HEK293 (cell line): Measurements from ENCODE around the gene C4orf50.

Experiments used
- CTCF ChIA-PET: fragments of 350-600 bp; formaldehyde crosslinking; extraction: SDS; loops from one replicate; lab custom pipeline; 2021; ENCODE audit warnings: antibody characterized with exemption; lab: Yijun Ruan, JAX
- POLR2A ChIA-PET: fragments of 300-600 bp; formaldehyde crosslinking; extraction: SDS; loops from one replicate; lab custom pipeline; 2020; ENCODE audit warnings: antibody characterized with exemption, inconsistent platforms; lab: Yijun Ruan, JAX
- H3K27ac ChIP-seq: fragments of 200-500 bp; sonication (Bioruptor generic); 2 replicates; pipeline ENCODE4 v1.5.1; 2014; ENCODE audit warnings: low read depth, low read length, control low read depth, inconsistent platforms; ENCODE audit errors: extremely low read depth
- H3K36me3 ChIP-seq, 2 experiments: fragments of 200-500 bp in 1 of 2; sonication (Bioruptor generic) in 1 of 2; 1 replicate in 1 of 2; 2 replicates in 1 of 2; pipeline ENCODE4 v1.5.1; 2014 to 2017; ENCODE audit warnings: inconsistent platforms in 2 of 2, low read length in 2 of 2; ENCODE audit not compliant: control insufficient read depth in 2 of 2, insufficient read depth in 1 of 2
- H3K4me1 ChIP-seq: fragments of 200-500 bp; sonication (Bioruptor generic); 2 replicates; pipeline ENCODE4 v1.5.1; 2014; ENCODE audit warnings: mild to moderate bottlenecking, low read length, inconsistent platforms; ENCODE audit not compliant: control insufficient read depth, insufficient read depth
- H3K4me3 ChIP-seq: 2 replicates; pipeline ENCODE4 v1.5.1; 2011; ENCODE audit warnings: low read depth, mild to moderate bottlenecking, control low read depth, low read length, moderate library complexity
- H3K9me3 ChIP-seq: fragments of 200-500 bp; sonication (Bioruptor generic); 2 replicates; pipeline ENCODE4 v1.5.1; 2014; ENCODE audit warnings: low read depth, low read length, inconsistent platforms; ENCODE audit not compliant: control insufficient read depth, insufficient read depth
- EGR2 ChIP-seq: fragments of 450-650 bp; formaldehyde crosslinking; IDR thresholded peaks from 2 replicates; pipeline ENCODE4 v1.5.1; 2016; ENCODE audit warnings: low read depth, missing biosample characterization, missing genetic modification characterization
- HOXD13 ChIP-seq: sonication (generic); formaldehyde crosslinking; IDR thresholded peaks from 2 replicates; pipeline ENCODE4 v1.8.0; 2022; ENCODE audit warnings: missing genetic modification reagents, borderline replicate concordance
- KLF8 ChIP-seq: fragments of 450-650 bp; formaldehyde crosslinking; IDR thresholded peaks from 2 replicates; pipeline ENCODE4 v1.5.1; 2016; ENCODE audit warnings: missing biosample characterization, missing genetic modification characterization
- ZNF10 ChIP-seq: fragments of 450-650 bp; formaldehyde crosslinking; IDR thresholded peaks from 2 replicates; pipeline ENCODE4 v1.5.1; 2017; ENCODE audit warnings: missing biosample characterization, missing genetic modification characterization
- ZNF274 ChIP-seq, 2 experiments: fragments of 200-500 bp in 1 of 2; fragments of 450-650 bp in 1 of 2; sonication (Bioruptor generic) in 1 of 2; formaldehyde crosslinking in 1 of 2; IDR thresholded peaks; 2 replicates each; pipeline versions ENCODE4 v1.5.1 to v1.6.1; 2014 to 2016; ENCODE audit warnings: borderline replicate concordance in 1 of 2, inconsistent platforms in 1 of 2, low read length in 1 of 2, missing biosample characterization in 1 of 2, missing genetic modification characterization in 1 of 2
- ZNF354C ChIP-seq: fragments of 450-650 bp; formaldehyde crosslinking; IDR thresholded peaks from 2 replicates; pipeline ENCODE4 v1.5.1; 2016; ENCODE audit warnings: missing biosample characterization, missing genetic modification characterization, low read depth, borderline replicate concordance
- ZNF391 ChIP-seq: fragments of 450-650 bp; formaldehyde crosslinking; IDR thresholded peaks from 2 replicates; pipeline ENCODE4 v1.5.1; 2016; ENCODE audit warnings: low read depth, missing biosample characterization, missing genetic modification characterization, borderline replicate concordance
- ZNF510 ChIP-seq: fragments of 450-650 bp; formaldehyde crosslinking; IDR thresholded peaks from 2 replicates; pipeline ENCODE4 v1.5.1; 2018; ENCODE audit warnings: mild to moderate bottlenecking, missing genetic modification characterization, missing biosample characterization; ENCODE audit not compliant: insufficient replicate concordance
- ZNF530 ChIP-seq: fragments of 450-650 bp; formaldehyde crosslinking; IDR thresholded peaks from 2 replicates; pipeline ENCODE4 v1.5.1; 2016; ENCODE audit warnings: low read depth, missing biosample characterization, missing genetic modification characterization
- ZNF561 ChIP-seq: fragments of 450-650 bp; IDR thresholded peaks from 2 replicates; pipeline ENCODE4 v1.5.1; 2018; ENCODE audit warnings: missing biosample characterization, missing genetic modification characterization, borderline replicate concordance
- ZNF600 ChIP-seq: fragments of 450-650 bp; formaldehyde crosslinking; IDR thresholded peaks from 2 replicates; pipeline ENCODE4 v1.5.1; 2016; ENCODE audit warnings: missing biosample characterization, missing genetic modification characterization
- ZNF658 ChIP-seq: fragments of 450-650 bp; formaldehyde crosslinking; IDR thresholded peaks from 2 replicates; pipeline ENCODE4; 2016; ENCODE audit warnings: missing biosample characterization, missing genetic modification characterization
- ZNF660 ChIP-seq: fragments of 450-650 bp; IDR thresholded peaks from 2 replicates; pipeline ENCODE4 v1.5.1; 2018; ENCODE audit warnings: missing biosample characterization, mild to moderate bottlenecking, missing genetic modification characterization
- ZNF670 ChIP-seq: fragments of 450-650 bp; formaldehyde crosslinking; IDR thresholded peaks from 2 replicates; pipeline ENCODE4 v1.5.1; 2016; ENCODE audit warnings: missing biosample characterization, missing genetic modification characterization, low read depth
- ZNF677 ChIP-seq: fragments of 450-650 bp; IDR thresholded peaks from 2 replicates; pipeline ENCODE4 v1.5.0; 2018; ENCODE audit warnings: missing biosample characterization, mild to moderate bottlenecking, missing genetic modification characterization, moderate library complexity
- TF ChIP-seq, protein P1 (sequence below): fragments of 450-650 bp; formaldehyde crosslinking; IDR thresholded peaks from 2 replicates; pipeline ENCODE4 v1.5.1; 2016; ENCODE audit warnings: missing biosample characterization, missing genetic modification characterization
- TF ChIP-seq, protein P2 (sequence below): fragments of 450-650 bp; formaldehyde crosslinking; IDR thresholded peaks from 2 replicates; pipeline ENCODE4 v1.5.1; 2017; ENCODE audit warnings: missing biosample characterization, missing genetic modification characterization
- TF ChIP-seq, protein P3 (sequence below): fragments of 450-650 bp; formaldehyde crosslinking; IDR thresholded peaks from 2 replicates; pipeline ENCODE4 v1.5.1; 2016; ENCODE audit warnings: missing biosample characterization, missing genetic modification characterization

The C4orf50 gene

DNA sequence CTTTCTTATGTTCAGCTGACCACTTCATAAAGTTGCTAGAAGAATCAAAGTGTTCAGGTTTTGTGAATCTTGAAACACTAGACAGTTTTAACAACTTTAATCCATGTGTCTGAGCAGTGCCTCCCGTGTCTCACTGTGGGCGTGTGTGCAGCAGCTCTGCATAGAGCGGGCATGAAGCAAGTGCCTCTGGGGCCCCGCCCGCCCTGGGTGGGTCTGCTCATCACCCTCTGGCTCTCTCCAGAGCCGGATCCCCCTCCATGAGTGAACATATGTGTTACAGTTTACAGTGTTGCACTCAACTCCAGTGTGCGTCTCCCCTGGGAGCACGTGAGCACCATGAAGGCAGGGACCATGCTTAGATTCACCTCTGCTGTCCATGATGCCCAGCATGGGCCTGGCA is 87.8 kb downstream of the C4orf50 start:
- Histone ChIP-seq H3K4me1 (no peaks in the 10 kb centered on the region), H3K4me3 (no peak overlapping the region), H3K36me3 (no peaks in the 10 kb centered on the region), H3K27ac (no peak overlapping the region), H3K9me3 (no peaks in the 10 kb centered on the region)
- TF ChIP-seq, protein P1, sequence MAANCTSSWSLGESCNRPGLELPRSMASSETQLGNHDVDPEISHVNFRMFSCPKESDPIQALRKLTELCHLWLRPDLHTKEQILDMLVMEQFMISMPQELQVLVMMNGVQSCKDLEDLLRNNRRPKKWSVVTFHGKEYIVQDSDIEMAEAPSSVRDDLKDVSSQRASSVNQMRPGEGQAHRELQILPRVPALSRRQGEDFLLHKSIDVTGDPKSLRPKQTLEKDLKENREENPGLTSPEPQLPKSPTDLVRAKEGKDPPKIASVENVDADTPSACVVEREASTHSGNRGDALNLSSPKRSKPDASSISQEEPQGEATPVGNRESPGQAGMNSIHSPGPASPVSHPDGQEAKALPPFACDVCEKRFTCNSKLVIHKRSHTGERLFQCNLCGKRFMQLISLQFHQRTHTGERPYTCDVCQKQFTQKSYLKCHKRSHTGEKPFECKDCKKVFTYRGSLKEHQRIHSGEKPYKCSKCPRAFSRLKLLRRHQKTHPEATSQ (tag by site-specific recombination): no peak
- TF ChIP-seq ZNF10 (tag by site-specific recombination): no peak
- no peak for TF ChIP-seq ZNF677
- TF ChIP-seq ZNF354C: no peak
- TF ChIP-seq, protein P2, sequence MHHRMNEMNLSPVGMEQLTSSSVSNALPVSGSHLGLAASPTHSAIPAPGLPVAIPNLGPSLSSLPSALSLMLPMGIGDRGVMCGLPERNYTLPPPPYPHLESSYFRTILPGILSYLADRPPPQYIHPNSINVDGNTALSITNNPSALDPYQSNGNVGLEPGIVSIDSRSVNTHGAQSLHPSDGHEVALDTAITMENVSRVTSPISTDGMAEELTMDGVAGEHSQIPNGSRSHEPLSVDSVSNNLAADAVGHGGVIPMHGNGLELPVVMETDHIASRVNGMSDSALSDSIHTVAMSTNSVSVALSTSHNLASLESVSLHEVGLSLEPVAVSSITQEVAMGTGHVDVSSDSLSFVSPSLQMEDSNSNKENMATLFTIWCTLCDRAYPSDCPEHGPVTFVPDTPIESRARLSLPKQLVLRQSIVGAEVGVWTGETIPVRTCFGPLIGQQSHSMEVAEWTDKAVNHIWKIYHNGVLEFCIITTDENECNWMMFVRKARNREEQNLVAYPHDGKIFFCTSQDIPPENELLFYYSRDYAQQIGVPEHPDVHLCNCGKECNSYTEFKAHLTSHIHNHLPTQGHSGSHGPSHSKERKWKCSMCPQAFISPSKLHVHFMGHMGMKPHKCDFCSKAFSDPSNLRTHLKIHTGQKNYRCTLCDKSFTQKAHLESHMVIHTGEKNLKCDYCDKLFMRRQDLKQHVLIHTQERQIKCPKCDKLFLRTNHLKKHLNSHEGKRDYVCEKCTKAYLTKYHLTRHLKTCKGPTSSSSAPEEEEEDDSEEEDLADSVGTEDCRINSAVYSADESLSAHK: no peak
- CTCF ChIA-PET: no interaction called here
- POLR2A ChIA-PET: no interaction called here

DNA sequence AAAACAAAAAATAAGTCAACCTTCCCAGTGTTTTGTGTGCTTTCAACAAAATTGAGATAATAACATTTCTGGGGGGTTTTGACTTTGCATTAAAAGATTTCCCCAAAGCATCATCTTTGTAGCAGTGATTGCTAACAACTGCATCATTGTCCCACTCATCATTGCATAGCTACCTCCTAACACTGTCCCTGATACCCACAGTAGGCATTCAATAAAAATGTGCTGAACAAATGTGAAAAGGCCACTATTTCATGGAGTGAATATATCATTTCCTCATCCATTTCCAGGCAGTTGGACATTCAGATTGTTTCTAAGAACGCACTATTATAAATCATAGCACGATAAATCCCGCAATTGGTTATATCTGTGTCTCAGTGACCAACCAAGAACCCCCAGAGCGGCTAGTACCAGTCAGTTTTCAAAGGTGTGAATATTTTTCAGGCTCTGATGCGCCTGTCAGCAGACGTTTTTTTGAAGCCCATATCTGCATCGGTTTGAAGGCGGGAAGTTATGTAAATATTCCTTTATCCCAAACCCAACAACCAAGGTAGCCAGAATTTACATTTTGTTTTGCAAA is 89.3 kb downstream of the C4orf50 start:
- Histone ChIP-seq H3K4me1 (no peaks in the 10 kb centered on the region), H3K9me3 (no peaks in the 10 kb centered on the region), H3K36me3 (no peaks in the 10 kb centered on the region), H3K4me3 (no peak overlapping the region), H3K27ac (no peak overlapping the region)
- ChIA-PET POLR2A (no interaction called here), CTCF (no interaction called here)
- TF ChIP-seq ZNF561 (no peak), ZNF658 (tag by site-specific recombination) (no peak), ZNF274 (IDR thresholded peaks at IDR 0.05; ENCODE audit: low read length) (no peak), ZNF274 (tag by site-specific recombination; IDR thresholded peaks at IDR 0.05; ENCODE audit: borderline replicate concordance) (no peak), ZNF510 (tag by site-specific recombination) (no peak), EGR2 (no peak), ZNF600 (tag by site-specific recombination) (no peak), ZNF660 (tag by site-specific recombination) (no peak), ZNF391 (tag by site-specific recombination) (no peak), ZNF530 (tag by site-specific recombination) (no peak), KLF8 (tag by site-specific recombination) (no peak), HOXD13 (no peak), ZNF670 (tag by site-specific recombination) (no peak)
- TF ChIP-seq, protein P3, sequence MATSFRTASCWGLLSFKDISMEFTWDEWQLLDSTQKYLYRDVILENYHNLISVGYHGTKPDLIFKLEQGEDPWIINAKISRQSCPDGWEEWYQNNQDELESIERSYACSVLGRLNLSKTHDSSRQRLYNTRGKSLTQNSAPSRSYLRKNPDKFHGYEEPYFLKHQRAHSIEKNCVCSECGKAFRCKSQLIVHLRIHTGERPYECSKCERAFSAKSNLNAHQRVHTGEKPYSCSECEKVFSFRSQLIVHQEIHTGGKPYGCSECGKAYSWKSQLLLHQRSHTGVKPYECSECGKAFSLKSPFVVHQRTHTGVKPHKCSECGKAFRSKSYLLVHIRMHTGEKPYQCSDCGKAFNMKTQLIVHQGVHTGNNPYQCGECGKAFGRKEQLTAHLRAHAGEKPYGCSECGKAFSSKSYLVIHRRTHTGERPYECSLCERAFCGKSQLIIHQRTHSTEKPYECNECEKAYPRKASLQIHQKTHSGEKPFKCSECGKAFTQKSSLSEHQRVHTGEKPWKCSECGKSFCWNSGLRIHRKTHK (tag by site-specific recombination): no peak
